Neutrophil (primary cell): ENCODE data around the gene SDHB.

ENCODE experiments used
- H3K27ac ChIP-seq: fragments of 200-600 bp; sonication (generic); 2 replicates; pipeline ENCODE4 v1.5.1; 2016; ENCODE audit warnings: mild to moderate bottlenecking, moderate library complexity
- H3K27me3 ChIP-seq: fragments of 200-600 bp; sonication (generic); 2 replicates; pipeline ENCODE4 v1.6.0; 2016; ENCODE audit warnings: mild to moderate bottlenecking
- H3K36me3 ChIP-seq: fragments of 200-600 bp; sonication (generic); 2 replicates; pipeline ENCODE4 v1.5.1; 2017
- H3K4me1 ChIP-seq, 2 experiments: fragments of 200-600 bp in 1 of 2; sonication (generic) in 1 of 2; 1 replicate in 1 of 2; 2 replicates in 1 of 2; pipeline versions ENCODE4 v1.5.1 to v1.6.1; 2013 to 2016; ENCODE audit warnings: low read depth in 1 of 2, low read length in 1 of 2, mild to moderate bottlenecking in 1 of 2, moderate library complexity in 1 of 2; ENCODE audit not compliant: control insufficient read depth in 1 of 2, insufficient read depth in 1 of 2
- H3K4me3 ChIP-seq, 2 experiments: fragments of 200-600 bp in 1 of 2; sonication (generic) in 1 of 2; 1 replicate in 1 of 2; 2 replicates in 1 of 2; pipeline ENCODE4 v1.5.1; 2013 to 2016; ENCODE audit warnings: low read depth in 1 of 2, low read length in 1 of 2, mild to moderate bottlenecking in 1 of 2, moderate library complexity in 1 of 2
- H3K9me3 ChIP-seq: fragments of 200-600 bp; sonication (generic); 2 replicates; pipeline ENCODE4 v1.5.1; 2016
- CTCF ChIP-seq: fragments of 200-600 bp; sonication (generic); IDR thresholded peaks from 2 replicates; pipeline ENCODE4 v1.5.1; 2016; ENCODE audit warnings: antibody characterized with exemption

Gene SDHB

GRCh38 chr1:17033481-17033880 lies 20.4 kb downstream of the SDHB start:
- no peak for TF ChIP-seq CTCF

GRCh38 chr1:17032741-17033140 lies 21.1 kb downstream of the SDHB start:
- no peak for TF ChIP-seq CTCF
- Histone ChIP-seq H3K27ac (no peak overlapping the region), H3K4me1 (no peaks in the 10 kb centered on the region), H3K36me3 (peaks cover 65% of the 10 kb centered on the region), H3K4me3 (no peak overlapping the region), H3K27me3 (no peaks in the 10 kb centered on the region), H3K9me3 (no peaks in the 10 kb centered on the region)

More at GRCh38 chr1:17033481-17033880, 20.4 kb downstream of the SDHB start:
- no peaks in the 10 kb centered on the region for H3K4me1 ChIP-seq
- peaks cover 64% of the 10 kb centered on the region for H3K36me3 ChIP-seq
- H3K4me3 ChIP-seq: no peak overlapping the region
- H3K27me3 ChIP-seq: no peaks in the 10 kb centered on the region
- no peaks in the 10 kb centered on the region for H3K9me3 ChIP-seq
- no peak overlapping the region for H3K27ac ChIP-seq

GRCh38 chr1:17031436-17031835 lies 22.4 kb downstream of the SDHB start:
- no peaks in the 10 kb centered on the region for H3K4me1 ChIP-seq
- peaks cover 70% of the 10 kb centered on the region for H3K36me3 ChIP-seq
- no peaks in the 10 kb centered on the region for H3K27me3 ChIP-seq
- no peak overlapping the region for H3K27ac ChIP-seq
- H3K4me3 ChIP-seq: no peak overlapping the region
- TF ChIP-seq CTCF: no peak
- no peaks in the 10 kb centered on the region for H3K9me3 ChIP-seq

- H3K9me3 ChIP-seq: no peaks in the 10 kb centered on the region
- H3K4me3 ChIP-seq: no peak overlapping the region
- no peak for TF ChIP-seq CTCF
- H3K4me1 ChIP-seq: no peaks in the 10 kb centered on the region
- H3K27ac ChIP-seq: no peak overlapping the region
- H3K27me3 ChIP-seq: no peaks in the 10 kb centered on the region
- H3K36me3 ChIP-seq: peaks cover 76% of the 10 kb centered on the region
Measured at GRCh38 chr1:17030206-17030605, 23.6 kb downstream of the SDHB start.

GRCh38 chr1:17028662-17029188 lies 25.1 kb downstream of the SDHB start:
- TF ChIP-seq CTCF: no peak
- H3K27ac ChIP-seq: no peak overlapping the region
- H3K27me3 ChIP-seq: no peaks in the 10 kb centered on the region
- H3K9me3 ChIP-seq: no peaks in the 10 kb centered on the region
- H3K4me1 ChIP-seq: peaks cover under 1 to 2% of the 10 kb centered on the region in 2 experiments
- H3K36me3 ChIP-seq: peaks cover 86% of the 10 kb centered on the region
- H3K4me3 ChIP-seq: no peak overlapping the region

- TF ChIP-seq CTCF: no peak
- H3K9me3 ChIP-seq: no peaks in the 10 kb centered on the region
- peaks cover 9 to 11% of the 10 kb centered on the region in 2 experiments for H3K4me1 ChIP-seq
- H3K27me3 ChIP-seq: no peaks in the 10 kb centered on the region
- peaks cover 87% of the 10 kb centered on the region for H3K36me3 ChIP-seq
- no peak overlapping the region for H3K4me3 ChIP-seq
- peak overlapping the region; percentile 28 for H3K27ac ChIP-seq
Measured at GRCh38 chr1:17027900-17028299, 25.9 kb downstream of the SDHB start.
